HepG2 (cell line): ENCODE data around the gene PTX4. TPM values are rescaled to one million over a fixed set of nuclear protein-coding genes. Genes with fewer than 3 reads are reported as not detected.

Experiments used
- ASH2L ChIP-seq: fragments of 300-600, 200-600 bp; sonication (generic); IDR thresholded peaks from 2 replicates; pipeline ENCODE4 v1.7.0; 2017; ENCODE audit warnings: low read depth, mild to moderate bottlenecking, moderate library complexity, mixed read lengths, low read length; ENCODE audit not compliant: insufficient read length
- BRD4 ChIP-seq: sonication (generic); formaldehyde crosslinking; IDR thresholded peaks from 2 replicates; pipeline ENCODE4 v1.4.0; 2020; ENCODE audit warnings: missing genetic modification reagents
- FOXA1 ChIP-seq, 2 experiments: fragments of 450-650 bp in 1 of 2; sonication (generic) in 1 of 2; formaldehyde crosslinking in 1 of 2; IDR thresholded peaks; 2 replicates each; pipeline versions ENCODE4 v1.4.0 to v1.6.1; 2016 to 2020; ENCODE audit warnings: missing genetic modification reagents in 1 of 2
- KDM4B ChIP-seq: sonication (generic); formaldehyde crosslinking; IDR thresholded peaks from 2 replicates; pipeline ENCODE4 v1.4.0; 2020; ENCODE audit warnings: missing genetic modification reagents
- KLF15 ChIP-seq: sonication (generic); formaldehyde crosslinking; IDR thresholded peaks from 2 replicates; pipeline ENCODE4 v1.8.1; 2023; ENCODE audit warnings: borderline replicate concordance, mild to moderate bottlenecking, inconsistent platforms, missing genetic modification reagents, mixed read lengths
- KLF6 ChIP-seq: IDR thresholded peaks from 2 replicates; pipeline ENCODE4 v1.8.0; 2016; ENCODE audit warnings: missing biosample characterization, missing genetic modification reagents
- PRMT3 ChIP-seq: sonication (generic); formaldehyde crosslinking; IDR thresholded peaks from 2 replicates; pipeline ENCODE4 v1.8.1; 2022; ENCODE audit warnings: low read depth, mild to moderate bottlenecking, moderate library complexity, missing genetic modification reagents, borderline replicate concordance
- RAD21 ChIP-seq: fragments of 450-650 bp; formaldehyde crosslinking; IDR thresholded peaks from 2 replicates; pipeline ENCODE4 v1.5.0; 2020; ENCODE audit warnings: mild to moderate bottlenecking
- SMAD9 ChIP-seq: sonication (generic); formaldehyde crosslinking; IDR thresholded peaks from 2 replicates; pipeline ENCODE4 v1.5.1; 2020; ENCODE audit warnings: mild to moderate bottlenecking, missing genetic modification reagents
- SP140L ChIP-seq: sonication (generic); formaldehyde crosslinking; IDR thresholded peaks from 2 replicates; pipeline ENCODE4 v1.4.0; 2020; ENCODE audit warnings: missing genetic modification reagents, borderline replicate concordance
- ZNF275 ChIP-seq: sonication (generic); formaldehyde crosslinking; IDR thresholded peaks from 2 replicates; pipeline ENCODE4 v1.8.0; 2022; ENCODE audit warnings: missing genetic modification reagents, mild to moderate bottlenecking, inconsistent platforms, borderline replicate concordance
- ZNF296 ChIP-seq: sonication (generic); formaldehyde crosslinking; conservative IDR thresholded peaks from 2 replicates; pipeline ENCODE4 v1.5.0; 2020; ENCODE audit warnings: mild to moderate bottlenecking, missing genetic modification reagents
- ZNF30 ChIP-seq: sonication (generic); formaldehyde crosslinking; IDR thresholded peaks from 2 replicates; pipeline ENCODE4 v1.5.0; 2020; ENCODE audit warnings: mild to moderate bottlenecking, missing genetic modification reagents
- ZNF329 ChIP-seq: sonication (generic); formaldehyde crosslinking; IDR thresholded peaks from 2 replicates; pipeline ENCODE4 v1.9.0; 2021; ENCODE audit warnings: low read depth, mild to moderate bottlenecking, missing genetic modification reagents
- ZNF562 ChIP-seq: sonication (generic); formaldehyde crosslinking; IDR thresholded peaks from 2 replicates; pipeline ENCODE4 v1.8.0; 2022; ENCODE audit warnings: missing genetic modification reagents, borderline replicate concordance
- ZNF609 ChIP-seq: sonication (generic); formaldehyde crosslinking; IDR thresholded peaks from 2 replicates; pipeline ENCODE4 v1.4.0; 2020; ENCODE audit warnings: mild to moderate bottlenecking, missing genetic modification reagents, borderline replicate concordance
- polyA plus RNA-seq, 8 experiments: library from polyadenylated mRNA; depleted of rRNA in 3 of 8; stranded (reverse) in 7 of 8; unstranded in 1 of 8; fragments of >200 nt; fragmentation: Illumina TruSeq in 4 of 8; extraction: Trizol in 4 of 8; gene quantifications; 2 replicates each; pipeline versions ENCODE4 v1.2.1 to v1.2.3, GENCODE V29; 2011 to 2016; ENCODE audit warnings: low read depth in 4 of 8, missing spikeins in 1 of 8, mixed read lengths in 1 of 8; ENCODE audit not compliant: insufficient read depth in 1 of 8
- total RNA-seq, 5 experiments: library from RNA; depleted of rRNA; stranded (reverse); fragments of >200 nt; fragmentation: Illumina TruSeq; extraction: Trizol; gene quantifications; 2 replicates each; pipeline ENCODE4 v1.2.3, GENCODE V29; 2016; ENCODE audit warnings: low read depth in 1 of 5
- TF ChIP-seq, protein P1 (sequence below): sonication (generic); formaldehyde crosslinking; IDR thresholded peaks from 2 replicates; pipeline ENCODE4 v1.5.1; 2020; ENCODE audit warnings: mild to moderate bottlenecking, missing genetic modification reagents
- TF ChIP-seq, protein P2 (sequence below): sonication (generic); formaldehyde crosslinking; IDR thresholded peaks from 2 replicates; pipeline ENCODE4 v1.5.0; 2020; ENCODE audit warnings: missing genetic modification reagents

The PTX4 gene
- total and polyA plus RNA-seq, 2 of the 13 experiments (the other 11 are each of a cell fraction or from before 2014, with no cell fraction given) = 0.04 TPM; not detected in 1

- TF ChIP-seq BRD4 (CRISPR knock-in tag) (0 out of 2 replicates have a peak, but pooled peaks have one; percentile 59), PRMT3 (CRISPR knock-in tag) (no peak), FOXA1 (IDR thresholded peaks at IDR 0.05) (no peak), FOXA1 (CRISPR knock-in tag; IDR thresholded peaks at IDR 0.05) (0 out of 2 replicates have a peak, but pooled peaks have one; percentile 10), ZNF275 (CRISPR knock-in tag) (no peak), ZNF30 (CRISPR knock-in tag) (0 out of 2 replicates have a peak, but pooled peaks have one; percentile 47), SP140L (CRISPR knock-in tag) (no peak), SMAD9 (CRISPR knock-in tag) (no peak), KLF6 (CRISPR knock-in tag) (no peak), ZNF296 (peak; percentile 80), ZNF609 (CRISPR knock-in tag) (no peak), ZNF329 (CRISPR knock-in tag) (no peak), ASH2L (peak; percentile 51), KLF15 (CRISPR knock-in tag) (no peak), ZNF562 (CRISPR knock-in tag) (no peak), RAD21 (CRISPR knock-in tag) (no peak), KDM4B (CRISPR knock-in tag) (0 out of 2 replicates have a peak, but pooled peaks have one; percentile 28)
- TF ChIP-seq, protein P1, sequence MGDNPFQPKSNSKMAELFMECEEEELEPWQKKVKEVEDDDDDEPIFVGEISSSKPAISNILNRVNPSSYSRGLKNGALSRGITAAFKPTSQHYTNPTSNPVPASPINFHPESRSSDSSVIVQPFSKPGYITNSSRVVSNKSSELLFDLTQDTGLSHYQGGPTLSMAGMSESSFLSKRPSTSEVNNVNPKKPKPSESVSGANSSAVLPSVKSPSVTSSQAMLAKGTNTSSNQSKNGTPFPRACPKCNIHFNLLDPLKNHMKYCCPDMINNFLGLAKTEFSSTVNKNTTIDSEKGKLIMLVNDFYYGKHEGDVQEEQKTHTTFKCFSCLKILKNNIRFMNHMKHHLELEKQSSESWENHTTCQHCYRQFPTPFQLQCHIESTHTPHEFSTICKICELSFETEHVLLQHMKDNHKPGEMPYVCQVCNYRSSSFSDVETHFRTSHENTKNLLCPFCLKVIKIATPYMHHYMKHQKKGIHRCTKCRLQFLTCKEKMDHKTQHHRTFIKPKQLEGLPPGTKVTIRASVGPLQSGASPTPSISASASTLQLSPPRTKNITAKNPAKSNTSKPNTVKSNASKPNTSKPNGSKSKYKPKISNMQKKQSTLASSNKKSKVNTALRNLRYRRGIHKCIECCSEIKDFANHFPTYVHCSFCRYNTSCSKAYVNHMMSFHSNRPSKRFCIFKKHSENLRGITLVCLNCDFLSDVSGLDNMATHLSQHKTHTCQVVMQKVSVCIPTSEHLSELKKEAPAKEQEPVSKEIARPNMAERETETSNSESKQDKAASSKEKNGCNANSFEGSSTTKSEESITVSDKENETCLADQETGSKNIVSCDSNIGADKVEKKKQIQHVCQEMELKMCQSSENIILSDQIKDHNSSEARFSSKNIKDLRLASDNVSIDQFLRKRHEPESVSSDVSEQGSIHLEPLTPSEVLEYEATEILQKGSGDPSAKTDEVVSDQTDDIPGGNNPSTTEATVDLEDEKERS (CRISPR knock-in tag) = 0 out of 2 replicates have a peak, but pooled peaks have one; percentile 51
- TF ChIP-seq, protein P2, sequence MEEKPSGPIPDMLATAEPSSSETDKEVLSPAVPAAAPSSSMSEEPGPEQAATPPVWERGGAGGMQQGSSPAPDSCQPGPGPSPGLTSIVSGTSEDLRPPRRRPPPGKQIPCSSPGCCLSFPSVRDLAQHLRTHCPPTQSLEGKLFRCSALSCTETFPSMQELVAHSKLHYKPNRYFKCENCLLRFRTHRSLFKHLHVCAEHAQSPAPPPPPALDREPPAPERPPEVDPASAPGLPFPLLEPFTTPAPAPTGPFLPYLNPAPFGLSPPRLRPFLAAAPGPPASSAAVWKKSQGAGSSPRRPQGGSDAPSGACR (CRISPR knock-in tag) = peak; percentile 78; the same call in 1 of the 2 replicates
These were observed 52.6 kb downstream of the PTX4 start (continued) for GRCh38 chr16:1435921-1436697.
